Mesenchymal stem cell (in vitro differentiated cells and primary cell): ENCODE measurements around the gene SLC2A4RG.

Experiments
- DNase-seq: peaks from one replicate; pipeline ENCODE4 v3.0.0-alpha.2; 2013
- H2AFZ ChIP-seq: one replicate; pipeline ENCODE4 v1.6.1; 2013; ENCODE audit warnings: low read depth, mild to moderate bottlenecking, control low read depth, inconsistent platforms, low read length, moderate library complexity
- H2AK5ac ChIP-seq: 2 replicates; pipeline ENCODE4 v1.6.1; 2013; ENCODE audit warnings: low read length, moderate library complexity, mild to moderate bottlenecking, inconsistent platforms; ENCODE audit not compliant: severe bottlenecking
- H2BK120ac ChIP-seq: one replicate; pipeline ENCODE4 v1.6.1; 2013; ENCODE audit warnings: low read depth, mild to moderate bottlenecking, inconsistent platforms, low read length, moderate library complexity
- H2BK12ac ChIP-seq, 2 experiments: one replicate each; pipeline ENCODE4 v1.6.1; 2013; ENCODE audit warnings: inconsistent platforms in 2 of 2, low read length in 2 of 2, mild to moderate bottlenecking in 2 of 2, moderate library complexity in 2 of 2, control low read depth in 1 of 2
- H2BK15ac ChIP-seq: one replicate; pipeline ENCODE4 v1.6.1; 2013; ENCODE audit warnings: mild to moderate bottlenecking, low read depth, inconsistent platforms; ENCODE audit not compliant: poor library complexity, severe bottlenecking
- H2BK5ac ChIP-seq: 2 replicates; pipeline ENCODE4 v1.6.1; 2013; ENCODE audit warnings: low read depth, mild to moderate bottlenecking, low read length, control low read depth, inconsistent platforms; ENCODE audit not compliant: poor library complexity, severe bottlenecking
- H3K14ac ChIP-seq, 2 experiments: one replicate each; pipeline ENCODE4 v1.6.1; 2013; ENCODE audit warnings: inconsistent platforms in 2 of 2, low read length in 2 of 2, control low read depth in 1 of 2, mild to moderate bottlenecking in 1 of 2, moderate library complexity in 1 of 2
- H3K18ac ChIP-seq, 2 experiments: one replicate each; pipeline ENCODE4 v1.6.1; 2013; ENCODE audit warnings: inconsistent platforms in 2 of 2, low read length in 2 of 2, control low read depth in 1 of 2, low read depth in 1 of 2, mild to moderate bottlenecking in 1 of 2
- H3K23ac ChIP-seq, 2 experiments: one replicate each; pipeline ENCODE4 v1.6.1; 2013; ENCODE audit warnings: inconsistent platforms in 2 of 2, low read length in 2 of 2, mild to moderate bottlenecking in 2 of 2, moderate library complexity in 2 of 2, control low read depth in 1 of 2
- H3K27ac ChIP-seq: 2 replicates; pipeline ENCODE4 v1.5.1; 2013; ENCODE audit warnings: mild to moderate bottlenecking, moderate library complexity, low read length, control low read depth, inconsistent platforms; ENCODE audit not compliant: poor library complexity, severe bottlenecking
- H3K27me3 ChIP-seq, 2 experiments: 2 replicates each; pipeline versions ENCODE4 v1.6.1 to v1.7.0; 2013; ENCODE audit warnings: low read length in 2 of 2, mild to moderate bottlenecking in 2 of 2, moderate library complexity in 2 of 2, control low read depth in 1 of 2, inconsistent platforms in 1 of 2; ENCODE audit not compliant: control insufficient read depth in 1 of 2, insufficient read depth in 1 of 2
- H3K36me3 ChIP-seq, 2 experiments: 2 replicates each; pipeline versions ENCODE4 v1.6.1 to v1.7.0; 2013; ENCODE audit warnings: low read length in 2 of 2, control low read depth in 1 of 2, inconsistent platforms in 1 of 2, low read depth in 1 of 2, mild to moderate bottlenecking in 1 of 2; ENCODE audit not compliant: insufficient read depth in 2 of 2, control insufficient read depth in 1 of 2
- H3K4ac ChIP-seq, 2 experiments: one replicate each; pipeline ENCODE4 v1.6.1; 2013; ENCODE audit warnings: inconsistent platforms in 2 of 2, low read length in 2 of 2, mild to moderate bottlenecking in 2 of 2, moderate library complexity in 2 of 2, control low read depth in 1 of 2, low read depth in 1 of 2
- H3K4me1 ChIP-seq: 2 replicates; pipeline ENCODE4 v1.6.1; 2013; ENCODE audit warnings: low read depth, low read length, control low read depth; ENCODE audit not compliant: control insufficient read depth, insufficient read depth
- H3K4me2 ChIP-seq: 2 replicates; pipeline ENCODE4 v1.6.1; 2013; ENCODE audit warnings: low read length, mild to moderate bottlenecking, inconsistent platforms; ENCODE audit not compliant: poor library complexity, severe bottlenecking
- H3K4me3 ChIP-seq, 2 experiments: 2 replicates each; pipeline versions ENCODE4 v1.5.1 to v1.7.0; 2013; ENCODE audit warnings: low read length in 2 of 2, mild to moderate bottlenecking in 2 of 2, control low read depth in 1 of 2, low read depth in 1 of 2; ENCODE audit not compliant: insufficient read depth in 1 of 2
- H3K79me1 ChIP-seq: replicated peaks from 2 replicates; pipeline ENCODE4 v1.6.1; 2013; ENCODE audit warnings: mild to moderate bottlenecking, control low read depth, low read length, inconsistent platforms; ENCODE audit not compliant: poor library complexity, severe bottlenecking
- H3K9ac ChIP-seq: 2 replicates; pipeline ENCODE4 v1.7.0; 2013; ENCODE audit warnings: mild to moderate bottlenecking, low read length, moderate library complexity
- H3K9me3 ChIP-seq: 2 replicates; pipeline ENCODE4 v1.7.0; 2013; ENCODE audit warnings: mild to moderate bottlenecking, low read length; ENCODE audit not compliant: control insufficient read depth
- H4K8ac ChIP-seq: one replicate; pipeline ENCODE4 v1.6.1; 2013; ENCODE audit warnings: inconsistent platforms, mild to moderate bottlenecking, low read length, moderate library complexity
- H4K91ac ChIP-seq: one replicate; pipeline ENCODE4 v1.6.1; 2013; ENCODE audit warnings: mild to moderate bottlenecking, low read length, inconsistent platforms
- WGBS: methylation state at CpG from one replicate; pipeline ENCODE4 v1.1.7; 2013; ENCODE audit warnings: mixed read lengths; 5-methylcytosine and 5-hydroxymethylcytosine counted together

Gene SLC2A4RG

GRCh38 chr20:63747622-63748069, 8.1 kb downstream of the SLC2A4RG start:
- H3K23ac ChIP-seq, result no peak overlapping the region
- 88% methylated on average over 12 of the region's 13 CpGs for WGBS

GRCh38 chr20:63748070-63748933, 8.7 kb downstream of the SLC2A4RG start:
- H3K36me3 ChIP-seq, result peaks cover 9 to 59% of the 10 kb centered on the region in 2 experiments
- no peak overlapping the region for H2AK5ac ChIP-seq
- no peak for DNase-seq
- no peak overlapping the region for H3K4me3 ChIP-seq
- no peaks in the 10 kb centered on the region for H3K9me3 ChIP-seq
- H3K18ac ChIP-seq, result no peak overlapping the region
- H2AFZ ChIP-seq, result no peak overlapping the region
- H2BK15ac ChIP-seq, result no peak overlapping the region
- no peak overlapping the region for H3K9ac ChIP-seq
- H3K23ac ChIP-seq, result no peak overlapping the region
- H3K79me1 ChIP-seq, result peaks cover 4% of the 10 kb centered on the region
- H3K27me3 ChIP-seq, result no peaks in the 10 kb centered on the region
- no peak overlapping the region for H3K14ac ChIP-seq
- no peak overlapping the region for H4K91ac ChIP-seq
- WGBS, result 79% methylated on average over 19 of the region's 20 CpGs
- no peak overlapping the region for H4K8ac ChIP-seq
- H2BK5ac ChIP-seq, result no peak overlapping the region
- H2BK120ac ChIP-seq, result no peak overlapping the region
- H3K4me1 ChIP-seq, result no peaks in the 10 kb centered on the region
- H3K4me2 ChIP-seq, result no peak overlapping the region
- no peak overlapping the region for H2BK12ac ChIP-seq
- no peak overlapping the region for H3K4ac ChIP-seq
- H3K27ac ChIP-seq, result no peak overlapping the region

More at GRCh38 chr20:63747622-63748069, 8.1 kb downstream of the SLC2A4RG start:
- no peak overlapping the region for H2BK12ac ChIP-seq
- H3K4ac ChIP-seq, result no peak overlapping the region
- H3K14ac ChIP-seq, result no peak overlapping the region
- no peak for DNase-seq
- H2BK15ac ChIP-seq, result no peak overlapping the region
- H4K8ac ChIP-seq, result no peak overlapping the region
- H3K4me1 ChIP-seq, result peaks cover 2% of the 10 kb centered on the region
- no peak overlapping the region for H3K18ac ChIP-seq
- peaks cover 2% of the 10 kb centered on the region for H3K79me1 ChIP-seq
- H2BK120ac ChIP-seq, result no peak overlapping the region
- no peak overlapping the region for H2BK5ac ChIP-seq
- no peak overlapping the region for H4K91ac ChIP-seq
- H2AFZ ChIP-seq, result no peak overlapping the region
- no peak overlapping the region for H3K27ac ChIP-seq
- no peaks in the 10 kb centered on the region for H3K27me3 ChIP-seq
- no peak overlapping the region for H3K4me3 ChIP-seq
- no peak overlapping the region for H2AK5ac ChIP-seq
- peaks cover 14 to 62% of the 10 kb centered on the region in 2 experiments for H3K36me3 ChIP-seq
- H3K9ac ChIP-seq, result no peak overlapping the region
- H3K9me3 ChIP-seq, result no peaks in the 10 kb centered on the region
- H3K4me2 ChIP-seq, result no peak overlapping the region

GRCh38 chr20:63748934-63749270, 9.3 kb downstream of the SLC2A4RG start:
- no peak overlapping the region for H2AFZ ChIP-seq
- no peak overlapping the region for H2BK5ac ChIP-seq
- no peaks in the 10 kb centered on the region for H3K4me1 ChIP-seq
- no peak overlapping the region for H3K9ac ChIP-seq
- H3K14ac ChIP-seq, result no peak overlapping the region
- H3K23ac ChIP-seq, result no peak overlapping the region
- DNase-seq, result no peak
- no peak overlapping the region for H3K4me2 ChIP-seq
- H2BK120ac ChIP-seq, result no peak overlapping the region
- 90% methylated on average over 11 of the region's 11 CpGs for WGBS
- peaks cover 4% of the 10 kb centered on the region for H3K79me1 ChIP-seq
- H4K8ac ChIP-seq, result no peak overlapping the region
- peaks cover 3 to 57% of the 10 kb centered on the region in 2 experiments for H3K36me3 ChIP-seq
- H3K9me3 ChIP-seq, result no peaks in the 10 kb centered on the region
- H3K27me3 ChIP-seq, result no peaks in the 10 kb centered on the region
- no peak overlapping the region for H4K91ac ChIP-seq
- no peak overlapping the region for H3K4ac ChIP-seq
- H3K4me3 ChIP-seq, result no peak overlapping the region
- H2BK15ac ChIP-seq, result no peak overlapping the region
- no peak overlapping the region for H3K18ac ChIP-seq
- H2BK12ac ChIP-seq, result no peak overlapping the region
- no peak overlapping the region for H3K27ac ChIP-seq
- H2AK5ac ChIP-seq, result no peak overlapping the region

GRCh38 chr20:63749597-63750508, 10.3 kb downstream of the SLC2A4RG start:
- Histone ChIP-seq H3K23ac (no peak overlapping the region), H3K9ac (no peak overlapping the region), H3K4me3 (no peak overlapping the region), H3K14ac (peak overlapping the region in 1 of 2 experiments; percentile 11), H4K8ac (no peak overlapping the region), H3K36me3 (peaks cover 0 to 56% of the 10 kb centered on the region in 2 experiments), H3K79me1 (peaks cover 7% of the 10 kb centered on the region), H2BK120ac (no peak overlapping the region), H3K27me3 (no peaks in the 10 kb centered on the region), H3K9me3 (no peaks in the 10 kb centered on the region), H2BK15ac (no peak overlapping the region), H3K4ac (no peak overlapping the region), H3K4me2 (no peak overlapping the region), H2BK5ac (no peak overlapping the region), H3K27ac (no peak overlapping the region), H2BK12ac (no peak overlapping the region), H3K18ac (no peak overlapping the region), H2AFZ (no peak overlapping the region), H4K91ac (no peak overlapping the region), H2AK5ac (no peak overlapping the region), H3K4me1 (no peaks in the 10 kb centered on the region)
- 95% methylated on average over 16 of the region's 16 CpGs for WGBS
- no peak for DNase-seq
